Measurements from ENCODE around the gene DPH6.
"Not testable (repeated sequence)": the region's sequence is repeated elsewhere in the genome, so short reads cannot be mapped to it uniquely, and the experiment has no call there.

Gene DPH6

DNA sequence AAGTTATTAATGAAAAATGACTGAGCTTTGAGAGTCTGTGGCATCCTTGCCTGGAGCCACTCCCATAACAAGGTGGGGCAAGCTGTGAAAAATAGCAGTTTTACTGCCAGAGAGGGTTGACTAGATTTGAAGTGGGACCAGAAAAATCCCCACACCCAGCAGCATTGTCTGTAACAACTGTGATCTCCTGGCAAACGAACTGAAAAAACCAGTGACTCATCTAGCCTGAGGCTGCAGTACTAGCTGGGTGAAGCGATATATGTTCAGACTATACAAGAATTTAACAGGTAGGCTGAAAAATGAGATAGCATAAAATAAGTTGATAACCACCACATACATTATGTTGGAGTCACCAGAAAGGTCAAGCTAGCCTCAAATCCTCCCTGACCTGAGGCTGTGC is 64.0 kb downstream of the DPH6 start:
- DNase-seq: no peak

DNA sequence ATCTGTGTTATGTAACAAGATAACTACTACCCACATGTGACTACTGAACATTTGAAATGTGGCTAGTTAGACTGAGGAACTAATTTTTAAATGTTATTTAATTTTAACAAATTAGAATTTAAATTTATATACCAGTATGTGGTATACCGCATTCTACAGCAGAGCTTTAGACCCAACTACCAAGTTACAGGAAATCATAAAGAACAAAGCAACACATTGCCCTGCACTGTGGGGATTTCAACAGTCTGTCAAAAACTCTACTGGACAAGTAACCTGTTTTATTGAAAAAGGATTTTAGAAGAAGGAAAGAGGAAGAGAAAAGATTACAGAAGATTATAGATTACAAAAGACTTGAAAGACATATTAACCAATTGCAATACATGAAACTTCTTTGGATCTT is 64.9 kb downstream of the DPH6 start:
- peak; percentile 3 for DNase-seq

DNA sequence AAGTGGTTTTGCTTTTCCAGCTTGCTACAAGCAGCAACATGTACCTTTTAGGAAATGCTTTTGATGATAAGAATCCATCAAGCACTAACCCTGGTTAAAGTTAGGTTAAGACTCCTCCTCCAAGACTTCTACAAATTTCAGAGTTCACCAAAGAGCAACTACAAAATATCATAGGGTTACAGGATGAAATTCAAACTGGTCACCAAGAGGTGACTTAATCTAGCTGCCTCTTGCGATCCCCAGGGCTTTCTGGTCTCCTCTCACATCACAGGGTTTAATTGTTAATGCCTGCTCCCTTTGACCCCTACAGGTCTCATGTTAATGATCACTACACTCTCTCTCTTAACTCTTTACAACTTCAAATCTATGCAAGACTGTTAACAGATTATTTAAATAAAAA is 66.5 kb downstream of the DPH6 start:
- DNase-seq: no peak

DNA sequence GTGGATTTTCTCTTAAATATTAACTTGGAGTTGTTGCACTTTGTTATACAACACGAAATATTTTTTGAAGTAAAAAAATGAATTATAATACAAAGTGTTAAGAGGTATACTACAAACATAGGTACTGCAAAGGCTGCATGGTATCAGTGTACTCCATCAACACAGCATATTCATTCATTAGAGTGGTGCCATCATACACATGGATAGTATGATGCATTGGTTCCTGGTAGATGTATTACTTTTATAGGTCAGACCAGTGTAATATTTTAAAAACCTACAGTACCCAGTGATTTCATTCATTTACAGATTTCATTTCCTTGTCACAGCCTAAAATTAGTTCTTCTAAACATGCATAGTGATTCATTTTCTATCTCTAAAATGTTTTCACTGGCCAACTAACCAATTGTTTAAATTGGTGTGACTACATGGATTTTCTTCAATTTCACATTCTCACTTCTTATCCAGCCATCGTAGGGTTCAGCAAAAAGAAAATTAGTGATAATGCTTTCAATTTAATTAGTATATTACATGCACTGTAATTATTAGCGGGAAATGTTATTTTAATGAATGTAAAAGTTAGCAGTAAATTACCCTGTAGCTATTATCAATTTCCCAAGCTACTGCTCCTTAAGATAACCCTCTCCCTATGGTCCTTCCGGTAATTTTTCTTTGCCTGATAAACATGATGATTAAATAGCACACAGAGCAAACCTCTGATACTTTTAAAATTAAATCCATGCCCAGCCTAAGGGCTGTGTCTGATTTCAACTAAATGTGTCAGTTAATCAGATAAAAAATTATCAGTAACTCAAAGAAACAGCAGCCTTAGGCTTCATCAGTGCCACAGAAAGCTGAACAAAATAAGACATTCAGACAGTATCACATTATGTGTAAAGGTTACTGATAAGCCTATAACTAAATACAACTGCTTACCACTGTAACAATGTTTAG is 68.4 kb downstream of the DPH6 start:
- DNase-seq: no peak

DNA sequence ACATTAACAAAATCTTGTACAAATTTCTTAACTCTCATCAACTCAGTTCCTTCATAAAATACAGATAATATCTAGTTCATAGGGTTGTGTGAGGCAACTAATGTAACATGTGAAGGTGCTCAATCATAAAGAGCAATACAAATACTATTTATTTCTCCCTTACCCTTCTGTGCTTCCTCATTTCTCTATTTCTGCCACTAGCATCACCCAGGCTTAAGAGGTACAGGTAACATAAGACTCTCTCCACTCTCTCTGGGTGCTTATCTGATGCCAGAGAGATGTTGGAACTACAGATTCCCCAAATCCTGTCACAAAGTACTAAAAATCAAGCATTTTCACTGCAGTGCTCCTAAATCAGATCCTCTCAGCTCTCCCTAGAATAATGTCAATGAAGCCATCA is 74.9 kb downstream of the DPH6 start:
- no peak for DNase-seq

DNA sequence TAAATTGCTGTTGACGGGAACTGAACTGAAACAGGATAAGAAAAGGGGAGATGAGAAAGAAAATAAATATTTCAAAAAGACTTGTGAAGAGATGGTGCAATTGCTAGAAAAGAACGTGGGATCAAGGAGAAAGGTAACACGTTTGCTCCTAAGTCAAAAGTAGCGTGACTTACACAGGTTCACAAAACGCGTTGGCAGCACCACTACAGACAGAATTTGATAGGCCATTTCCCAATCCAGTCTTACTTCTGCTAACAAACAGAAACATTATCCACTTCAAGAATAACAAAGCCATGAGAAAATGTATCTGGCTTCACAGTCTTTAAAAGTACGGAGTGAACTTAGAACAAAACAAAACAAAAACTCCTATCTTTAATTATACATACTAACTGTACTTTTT is 75.5 kb downstream of the DPH6 start:
- DNase-seq: no peak

DNA sequence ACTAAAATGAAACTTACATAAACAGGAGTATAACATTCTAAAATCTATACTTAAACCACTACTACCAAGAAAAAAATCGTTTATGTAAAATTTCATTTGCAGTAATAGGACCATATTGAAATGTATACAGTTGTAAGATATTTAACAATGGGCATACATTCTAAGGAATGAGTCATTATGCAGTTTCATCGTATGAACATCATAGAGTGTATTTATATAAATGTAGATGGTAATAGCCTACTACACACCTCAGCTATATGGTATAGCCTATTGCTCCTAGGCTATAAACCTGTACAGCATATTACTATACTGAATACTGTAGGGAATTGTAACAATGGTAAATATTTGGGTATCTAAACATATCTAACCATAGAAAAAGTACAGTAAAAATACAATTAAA is 79.5 kb downstream of the DPH6 start:
- no peak for DNase-seq

DNA sequence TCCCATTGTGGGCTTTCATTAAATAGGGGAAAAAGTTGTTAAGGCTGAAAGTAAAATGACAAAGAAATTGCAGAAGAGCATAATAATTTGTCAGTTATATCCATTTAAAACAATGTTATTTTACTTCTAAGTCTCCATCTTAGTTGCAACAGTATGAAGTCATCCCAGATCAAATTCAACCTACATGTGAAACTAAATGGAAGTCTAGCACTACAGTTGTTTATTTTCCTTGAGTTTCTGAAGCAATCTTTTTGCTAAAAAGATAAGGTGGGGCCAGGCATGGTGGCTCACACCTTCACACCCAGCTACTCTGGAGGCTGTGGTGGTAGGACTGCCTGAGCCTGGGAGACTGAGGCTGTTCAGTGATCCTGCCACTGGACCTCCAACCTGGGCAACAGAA is 80.2 kb downstream of the DPH6 start:
- no peak for DNase-seq

DNA sequence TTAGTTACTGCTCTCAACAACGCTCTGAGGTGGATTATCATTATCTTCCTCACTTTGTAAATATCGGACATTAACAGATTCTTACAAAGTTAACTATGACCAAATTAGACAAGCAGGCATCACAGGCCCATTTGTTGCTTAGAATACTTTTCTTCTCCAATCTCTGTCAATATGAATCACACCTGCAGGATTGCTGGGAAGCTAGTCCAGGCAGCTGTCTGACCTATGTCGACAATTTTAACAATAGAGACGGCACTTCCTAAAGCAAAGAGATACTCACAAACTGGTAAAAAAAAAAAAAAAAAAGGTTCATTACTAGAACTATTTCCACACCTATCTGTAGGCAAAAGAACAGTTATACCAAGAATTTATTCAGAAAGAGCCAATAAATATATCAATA is 85.3 kb downstream of the DPH6 start:
- DNase-seq: no peak

DNA sequence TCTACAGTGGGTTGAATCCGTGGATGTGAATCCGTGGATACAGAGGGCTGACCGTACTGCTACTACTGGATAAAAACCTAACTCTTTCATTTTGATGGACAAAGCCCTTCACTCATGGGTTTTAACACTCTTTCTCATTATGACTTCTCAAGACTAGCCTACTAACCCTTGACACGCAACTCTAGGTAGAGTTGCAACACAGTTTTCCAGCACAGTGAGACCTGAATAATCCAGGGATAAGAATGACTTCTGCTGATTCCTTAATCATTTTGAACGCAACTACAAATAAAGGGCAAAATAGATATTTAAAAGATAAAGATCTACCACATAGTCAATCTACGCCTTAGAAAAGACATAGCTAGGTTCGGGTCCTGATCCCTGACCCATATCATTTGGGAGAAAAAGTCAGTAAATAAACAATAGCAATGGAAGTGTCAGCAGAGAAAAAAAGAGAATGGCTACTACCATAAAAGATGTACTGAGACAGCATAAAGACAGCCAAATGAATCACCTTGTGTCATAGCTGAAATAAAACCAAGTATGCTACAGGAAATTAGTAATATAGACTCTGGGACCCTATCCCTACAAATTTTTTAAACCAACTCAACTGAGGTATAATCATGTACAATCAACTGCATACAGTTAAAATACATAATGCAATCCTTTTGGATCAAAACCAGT is 87.6 kb downstream of the DPH6 start:
- DNase-seq: no peak

DNA sequence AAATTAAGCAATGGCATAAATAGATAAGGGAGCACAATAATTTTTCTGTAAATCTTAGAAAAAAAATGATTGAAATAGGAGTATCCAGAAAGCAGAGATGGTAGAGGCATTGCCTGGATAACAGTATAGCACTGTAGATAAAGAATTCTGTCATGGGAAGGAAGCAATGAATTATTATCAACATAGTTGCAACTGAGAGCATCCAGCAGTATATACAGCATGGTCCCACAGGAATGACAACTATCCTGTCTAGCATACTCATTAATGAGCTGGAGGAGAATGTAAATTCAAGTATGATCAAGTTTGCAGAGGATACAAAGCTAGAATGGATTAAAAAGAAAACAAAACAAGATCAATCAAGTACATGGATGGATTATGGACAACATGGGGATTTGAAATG is 90.8 kb downstream of the DPH6 start:
- DNase-seq: no peak

DNA sequence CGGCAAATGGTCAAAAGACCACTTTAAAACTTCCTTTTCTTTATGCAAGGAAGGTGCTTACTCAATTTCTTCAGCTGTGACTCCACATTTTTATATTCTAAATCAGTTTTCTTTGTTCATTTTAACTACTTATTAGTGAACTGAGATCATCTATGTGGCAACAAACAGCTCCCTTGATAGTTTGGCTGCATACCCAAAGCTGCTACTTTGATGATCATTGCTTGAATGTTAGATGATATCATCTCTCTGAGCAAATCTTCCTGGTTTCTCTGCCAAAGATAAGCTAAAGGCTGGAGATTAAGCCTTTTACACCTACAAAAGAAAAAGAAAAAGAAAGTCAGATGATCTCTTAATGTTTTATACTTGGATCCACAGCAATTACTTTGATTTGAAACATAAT is 95.5 kb downstream of the DPH6 start:
- DNase-seq: no peak

DNA sequence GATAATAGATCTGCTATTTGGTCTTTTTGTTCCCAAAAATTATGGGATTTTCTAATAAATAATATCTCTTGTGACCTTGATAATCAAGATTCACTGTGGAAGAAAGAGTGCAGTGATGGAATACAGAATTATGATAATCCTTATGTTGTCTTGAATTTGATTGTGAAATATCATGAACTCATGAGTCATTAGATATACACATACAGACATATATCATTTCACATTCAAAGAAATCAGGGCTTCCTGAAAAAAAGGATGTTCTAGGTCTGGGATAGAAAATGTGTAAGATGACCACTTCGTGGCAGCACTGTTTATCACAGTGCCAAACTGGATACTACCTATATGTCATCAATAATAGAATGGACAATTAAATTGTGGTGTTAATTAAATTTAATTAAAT is 97.7 kb downstream of the DPH6 start:
- no peak for DNase-seq

DNA sequence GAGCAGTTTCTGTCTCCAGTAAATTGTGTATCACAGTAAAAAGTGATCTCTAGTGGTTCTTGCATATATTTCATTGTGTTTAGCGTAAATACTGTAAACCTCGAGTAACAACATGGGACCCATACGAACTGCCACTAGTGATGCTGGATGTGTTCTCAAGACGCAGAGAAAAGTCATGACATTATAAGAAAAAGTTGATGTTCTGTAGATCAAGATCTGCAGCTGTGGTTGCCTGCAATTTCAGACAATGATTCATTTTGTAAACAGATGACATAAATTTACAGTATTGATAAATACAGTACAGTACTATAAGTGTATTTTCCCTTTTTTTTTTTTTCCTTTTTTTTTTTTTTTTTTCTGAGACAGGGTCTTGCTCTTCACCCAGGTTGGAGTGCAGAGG is 100.1 kb downstream of the DPH6 start:
- DNase-seq: no peak

DNA sequence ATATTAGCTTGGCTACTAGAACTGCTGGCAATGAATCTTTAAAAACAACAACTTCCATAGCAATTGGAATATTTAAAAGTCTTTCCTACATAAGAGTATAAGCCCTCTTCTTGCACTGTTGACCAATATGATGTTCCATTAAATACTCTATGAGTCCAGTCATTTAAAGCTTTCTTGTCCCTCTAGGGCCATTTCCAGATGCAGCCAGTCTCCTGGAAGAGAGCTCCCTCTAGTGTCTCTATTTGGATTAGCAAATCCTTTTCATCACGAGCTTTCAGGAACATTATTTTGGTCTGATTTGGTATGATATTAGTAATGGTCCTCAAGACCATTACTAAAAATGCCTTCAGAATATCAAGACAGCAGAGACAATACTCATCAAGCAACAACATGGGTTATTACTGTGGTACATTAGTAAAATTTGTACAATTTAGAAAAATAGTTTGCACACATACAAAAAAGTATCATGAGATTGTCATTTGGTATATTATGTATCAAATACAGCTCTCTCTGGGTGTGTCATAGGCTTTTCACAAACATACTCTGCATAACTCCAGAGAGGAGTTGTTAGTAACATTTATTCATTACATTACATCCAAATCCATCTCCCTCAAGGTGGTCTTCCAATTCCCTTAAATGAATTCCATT is 101.3 kb downstream of the DPH6 start:
- DNase-seq: no peak

DNA sequence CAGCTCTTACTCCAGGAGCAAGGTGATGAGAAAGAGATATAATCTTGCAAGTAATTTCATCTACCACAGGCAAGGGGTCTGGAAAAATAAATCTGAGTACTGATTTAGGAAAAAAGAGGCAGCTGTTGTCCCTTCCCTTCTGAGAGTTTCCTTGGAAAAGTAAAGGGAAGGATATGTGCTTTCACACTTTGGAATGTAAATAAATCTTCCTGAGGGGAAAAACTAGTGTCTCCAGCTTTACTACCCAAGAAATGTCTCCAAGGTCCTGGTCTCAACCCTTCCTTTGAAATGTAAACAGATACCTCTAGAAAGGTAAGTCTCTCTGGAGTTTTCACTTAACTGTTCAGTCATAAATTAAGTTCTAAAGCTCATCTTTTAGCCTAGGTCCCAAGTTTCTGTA is 102.6 kb downstream of the DPH6 start:
- DNase-seq: no peak

DNA sequence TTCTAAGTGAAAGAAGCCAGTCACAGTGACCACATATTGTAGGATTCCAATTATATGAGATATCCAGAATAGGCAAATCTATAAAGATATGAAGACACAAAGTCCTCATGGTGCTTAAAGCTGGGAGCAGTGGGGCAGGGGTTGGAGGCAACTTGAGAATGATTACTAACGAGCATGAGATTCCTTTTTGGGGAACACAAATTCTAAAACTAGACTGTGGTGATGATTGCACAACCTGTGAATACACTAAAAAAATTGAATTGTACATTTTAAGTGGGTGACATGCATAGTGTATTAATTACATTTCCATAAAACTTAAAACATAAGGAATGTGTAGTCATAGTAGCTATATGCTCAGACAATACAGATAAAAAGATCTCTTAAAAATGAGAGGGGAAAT is 103.2 kb downstream of the DPH6 start:
- no peak for DNase-seq

DNA sequence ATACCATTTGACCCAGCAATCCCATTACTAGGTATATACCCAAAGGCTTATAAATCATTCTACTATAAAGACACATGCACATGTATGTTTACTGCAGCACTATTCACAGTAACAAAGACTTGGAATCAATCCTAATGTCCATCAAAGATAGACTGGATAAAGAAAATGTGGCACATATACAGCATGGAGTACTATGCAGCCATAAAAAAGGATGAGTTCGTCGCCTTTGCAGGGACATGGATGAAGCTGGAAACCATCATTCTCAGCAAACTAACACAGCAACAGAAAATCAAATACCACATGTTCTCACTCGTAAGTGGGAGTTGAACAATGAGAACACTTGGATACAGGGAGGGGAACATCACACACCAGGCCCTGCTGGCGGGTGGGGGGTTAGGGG is 104.7 kb downstream of the DPH6 start:
- DNase-seq: not testable (repeated sequence)

DNA sequence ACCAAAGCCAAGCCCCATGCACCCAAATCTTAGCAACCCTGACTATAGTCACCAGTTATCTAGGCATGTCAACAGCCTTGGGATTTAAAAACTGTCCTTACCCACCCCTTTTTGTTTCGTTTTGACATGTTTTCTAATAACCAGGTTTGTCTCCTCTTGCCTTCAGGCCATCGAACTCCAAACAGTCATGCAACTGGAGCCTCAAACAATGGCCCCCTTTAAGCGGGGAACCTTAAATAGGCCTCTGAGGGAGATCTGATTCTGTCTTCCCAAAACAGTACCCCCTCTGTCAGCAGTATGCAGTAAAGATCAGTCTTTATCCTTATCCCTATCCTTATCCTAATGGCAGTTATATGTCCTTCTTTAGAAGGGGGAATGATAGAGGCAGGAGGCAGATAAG is 105.7 kb downstream of the DPH6 start:
- no peak for DNase-seq

DNA sequence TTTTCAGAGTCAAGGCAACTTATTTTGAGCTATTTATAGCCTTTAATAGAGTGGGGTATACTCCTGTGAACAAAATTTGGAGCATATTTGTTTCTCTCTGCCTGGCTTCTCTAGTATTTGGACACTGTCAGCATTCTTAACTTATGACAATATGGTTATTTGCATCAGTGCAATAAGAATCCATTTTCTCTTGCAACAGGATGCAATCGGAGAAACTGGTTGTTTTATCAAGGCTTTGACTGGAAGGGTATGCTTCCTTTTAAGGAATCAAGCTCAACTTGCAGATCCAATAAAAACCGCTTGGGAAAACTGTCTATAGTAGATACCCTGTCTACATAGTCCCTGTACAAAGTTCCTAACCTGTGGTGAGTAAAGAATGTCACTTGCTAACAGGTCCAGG is 106.7 kb downstream of the DPH6 start:
- no peak for DNase-seq

DNA sequence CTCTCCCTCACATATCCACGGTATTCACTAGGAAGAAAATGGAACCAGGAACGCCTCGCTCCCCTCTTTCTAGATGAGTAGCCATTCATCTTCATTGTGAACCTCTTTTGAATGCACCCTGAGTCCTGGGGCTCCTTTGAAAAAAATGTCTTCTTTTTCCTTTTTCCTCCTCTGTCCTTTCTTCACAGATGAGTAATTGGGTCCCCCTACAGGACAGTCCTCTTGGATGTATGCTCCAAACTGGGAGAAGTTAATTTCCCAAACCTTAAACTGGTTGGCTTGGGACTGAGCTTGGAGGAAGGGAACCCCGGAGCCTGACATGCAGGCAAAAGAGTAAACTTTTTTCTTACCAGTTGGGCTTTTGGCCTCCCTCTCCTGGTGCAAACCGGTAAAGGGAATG is 108.8 kb downstream of the DPH6 start:
- DNase-seq: no peak

DNA sequence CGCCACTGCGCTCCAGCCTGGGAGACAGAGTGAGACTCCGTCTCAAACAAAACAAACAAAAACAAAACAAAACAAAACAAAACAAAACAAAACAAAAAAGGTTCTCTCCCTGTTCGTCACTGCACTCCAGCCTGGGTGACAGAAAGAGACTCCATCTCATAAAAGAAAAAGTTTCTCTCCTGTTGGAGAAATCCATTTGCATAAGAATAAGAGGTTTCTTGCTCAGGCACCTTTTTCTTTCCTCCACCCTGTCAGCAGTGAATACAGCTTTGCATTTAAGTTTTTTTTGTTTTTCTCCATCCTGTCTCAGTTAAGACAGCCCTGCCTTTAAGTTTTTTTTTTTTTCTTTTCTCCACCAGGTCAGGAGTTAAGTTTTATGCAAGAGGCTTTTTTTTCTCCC is 109.5 kb downstream of the DPH6 start:
- DNase-seq: no peak

DNA sequence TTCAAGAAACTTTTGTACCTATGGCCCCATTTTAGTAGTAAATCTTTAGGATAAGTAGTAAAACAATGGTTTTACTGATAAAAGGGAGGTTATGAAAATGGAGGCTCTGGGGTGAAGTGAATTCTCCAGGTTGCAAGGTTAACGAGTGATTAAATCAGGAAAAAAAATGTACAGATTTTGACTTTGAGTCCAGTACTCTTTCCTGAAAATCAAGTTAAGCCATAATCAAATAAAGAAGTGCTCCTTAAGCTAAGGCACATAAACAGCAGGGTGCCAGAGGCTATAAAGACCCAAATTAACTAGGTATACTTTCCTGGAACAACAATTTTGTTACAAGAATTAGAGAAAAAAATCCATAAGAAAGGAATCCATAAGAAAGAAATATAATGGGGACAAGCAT is 114.7 kb downstream of the DPH6 start:
- DNase-seq: no peak

DNA sequence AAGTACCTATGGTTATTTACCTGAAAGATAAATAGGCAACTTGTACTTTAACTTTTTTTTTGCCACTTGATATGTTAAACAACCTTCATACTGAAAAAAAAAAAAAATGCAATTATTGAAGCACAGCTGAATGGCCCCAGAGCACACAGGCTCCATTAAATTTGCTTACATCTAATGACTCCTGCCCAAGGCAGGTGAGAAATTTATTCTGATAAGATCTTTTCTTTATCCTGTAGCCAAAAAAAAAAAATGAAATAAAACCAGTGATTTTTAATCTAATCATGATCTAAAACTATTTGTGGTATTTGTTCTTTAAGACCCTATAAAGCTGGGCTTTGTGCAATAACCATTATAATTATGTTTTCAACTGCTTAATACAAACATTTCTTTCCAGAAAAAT is 115.7 kb downstream of the DPH6 start:
- DNase-seq: no peak
